Vagina (tissue), 2 donors: ENCODE results near the gene ZDHHC20.

ENCODE experiments used
- CTCF ChIP-seq, 3 experiments: fragments of 450-650 bp in 2 of 3; fragments of 200-600 bp in 1 of 3; sonication (generic) in 1 of 3; IDR thresholded peaks; one replicate each; pipeline ENCODE4 v1.5.1; 2017 to 2019; ENCODE audit warnings: antibody characterized with exemption in 3 of 3, mild to moderate bottlenecking in 2 of 3, moderate library complexity in 2 of 3
- POLR2A ChIP-seq, 2 donors: fragments of 450-650 bp; IDR thresholded peaks; one replicate each; pipeline ENCODE4 v1.6.1; 2017; ENCODE audit warnings: antibody characterized with exemption in 2 of 2, mild to moderate bottlenecking in 2 of 2, moderate library complexity in 2 of 2
- POLR2AphosphoS5 ChIP-seq, 2 donors: sonication (generic); formaldehyde crosslinking; IDR thresholded peaks; one replicate each; pipeline ENCODE4 v1.9.0; 2017; ENCODE audit warnings: antibody characterized with exemption in 2 of 2, mild to moderate bottlenecking in 2 of 2, low read depth in 1 of 2; ENCODE audit not compliant: insufficient read depth in 1 of 2

DNA sequence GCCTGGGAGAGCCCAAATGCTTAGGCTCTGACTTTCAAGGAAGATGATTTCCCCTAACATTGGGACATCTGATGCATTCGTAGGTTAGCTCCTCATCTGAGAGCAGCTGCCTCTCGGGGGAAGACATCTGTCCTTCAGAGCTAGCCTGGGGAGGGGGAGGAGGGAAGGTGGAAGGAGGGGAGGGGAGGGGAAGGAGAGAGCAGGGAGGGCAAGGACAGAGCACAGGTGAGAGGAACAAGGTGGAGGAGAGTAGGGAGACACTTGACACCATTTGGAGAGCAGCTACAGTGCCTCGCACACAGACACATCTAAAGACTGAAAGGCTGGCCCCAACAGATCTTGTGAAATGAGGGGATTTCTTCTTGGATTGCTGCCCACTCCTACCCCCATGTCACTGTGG, 103.8 kb downstream of the ZDHHC20 start:
- no peak for TF ChIP-seq CTCF (IDR thresholded peaks at IDR 0.05)
- TF ChIP-seq POLR2A (IDR thresholded peaks at IDR 0.05), result no peak
- no peak for TF ChIP-seq POLR2AphosphoS5 (IDR thresholded peaks at IDR 0.05; ENCODE audit: insufficient read depth in 1 of 2, low read depth in 1 of 2)
